Activated T-helper 2 cell treated with anti-CD3 and anti-CD28 coated beads, Interferon-gamma antibody, Interleukin-2, Interleukin-4, amounts not matched to agents 10 μg/mL and 5 μg/mL and 100 μg/mL, durations not matched to agents 14 hours and 24 hours and 36 hours (primary cell): Measurements from ENCODE around the gene C9orf78. TPM values are rescaled to one million over a fixed set of nuclear protein-coding genes. Genes with fewer than 3 reads are reported as not detected.

ENCODE experiments used
- DNase-seq: peaks from one replicate; pipeline ENCODE4 v3.0.0; 2021; ENCODE audit warnings: low spot score
- H3K27ac Mint-ChIP-seq: one replicate; pipeline ENCODE4 v1.8.0; 2021; ENCODE audit warnings: mixed read lengths
- H3K27me3 Mint-ChIP-seq: one replicate; pipeline ENCODE4 v1.8.0; 2021; ENCODE audit warnings: low read depth, mixed read lengths
- H3K36me3 Mint-ChIP-seq: one replicate; pipeline ENCODE4 v1.8.0; 2021; ENCODE audit warnings: low read depth, mixed read lengths
- H3K4me1 Mint-ChIP-seq: one replicate; pipeline ENCODE4 v1.8.0; 2021; ENCODE audit warnings: low read depth, mixed read lengths
- H3K4me3 Mint-ChIP-seq: one replicate; pipeline ENCODE4 v1.8.0; 2021; ENCODE audit warnings: low read depth, mild to moderate bottlenecking, moderate library complexity, mixed read lengths
- H3K9me3 Mint-ChIP-seq: one replicate; pipeline ENCODE4 v1.8.0; 2021; ENCODE audit warnings: mixed read lengths
- intact Hi-C: fragments of 100-400 bp; cut with micrococcal nuclease; formaldehyde crosslinking; loops from one replicate; pipeline ENCODE4 v1.15.1; 2023
- total RNA-seq: library from RNA; stranded (reverse); gene quantifications from 2 replicates; pipeline ENCODE4 v1.2.3, GENCODE V29; 2022

C9orf78 gene
- total RNA-seq, 1 donor from 2014 or later: 59.6 TPM

- H3K27ac Mint-ChIP-seq: no peak overlapping the region
Observed at GRCh38 chr9:129874261-129875101, 39.4 kb upstream of the C9orf78 start.

GRCh38 chr9:129873563-129874190, 38.6 kb upstream of the C9orf78 start:
- Mint-ChIP-seq H3K36me3 (peaks cover 62% of the 10 kb centered on the region), H3K27me3 (no peaks in the 10 kb centered on the region), H3K4me1 (peaks cover 20% of the 10 kb centered on the region), H3K9me3 (no peaks in the 10 kb centered on the region), H3K4me3 (no peak overlapping the region), H3K27ac (peak overlapping the region; percentile 12)
- intact Hi-C loops: no loop called here
- no peak for DNase-seq

More at GRCh38 chr9:129874261-129875101, 39.4 kb upstream of the C9orf78 start:
- Mint-ChIP-seq H3K9me3 (no peaks in the 10 kb centered on the region), H3K36me3 (peaks cover 64% of the 10 kb centered on the region), H3K4me3 (no peak overlapping the region), H3K4me1 (peaks cover 14% of the 10 kb centered on the region), H3K27me3 (no peaks in the 10 kb centered on the region)
- no peak for DNase-seq
- intact Hi-C loops: no loop called here

- H3K4me1 Mint-ChIP-seq: peaks cover 42% of the 10 kb centered on the region
- H3K9me3 Mint-ChIP-seq: no peaks in the 10 kb centered on the region
- intact Hi-C loops: no loop called here
- no peaks in the 10 kb centered on the region for H3K27me3 Mint-ChIP-seq
- DNase-seq: no peak
- peak overlapping the region; percentile 37 for H3K4me3 Mint-ChIP-seq
- H3K27ac Mint-ChIP-seq: peak overlapping the region; percentile 78
- peaks cover 60% of the 10 kb centered on the region for H3K36me3 Mint-ChIP-seq
Observed at GRCh38 chr9:129871046-129871445, 36.0 kb upstream of the C9orf78 start.

GRCh38 chr9:129869585-129870501, 34.8 kb upstream of the C9orf78 start:
- Mint-ChIP-seq H3K9me3 (no peaks in the 10 kb centered on the region), H3K27ac (peak overlapping the region; percentile 81), H3K36me3 (peaks cover 61% of the 10 kb centered on the region), H3K27me3 (no peaks in the 10 kb centered on the region), H3K4me3 (peak overlapping the region; percentile 39), H3K4me1 (peaks cover 52% of the 10 kb centered on the region)
- DNase-seq: no peak
- intact Hi-C loops: no loop called here

- Mint-ChIP-seq H3K9me3 (no peaks in the 10 kb centered on the region), H3K4me3 (peak overlapping the region; percentile 39), H3K27ac (peak overlapping the region; percentile 81), H3K4me1 (peaks cover 55% of the 10 kb centered on the region), H3K36me3 (peaks cover 58% of the 10 kb centered on the region), H3K27me3 (no peaks in the 10 kb centered on the region)
- DNase-seq: peak; percentile 87
- intact Hi-C loops: no loop called here
Observed at GRCh38 chr9:129868872-129869486, 33.9 kb upstream of the C9orf78 start.

GRCh38 chr9:129868023-129868871, 33.2 kb upstream of the C9orf78 start:
- Mint-ChIP-seq H3K36me3 (peaks cover 60% of the 10 kb centered on the region), H3K4me3 (peak overlapping the region; percentile 21), H3K27ac (peak overlapping the region; percentile 89), H3K27me3 (no peaks in the 10 kb centered on the region), H3K4me1 (peaks cover 60% of the 10 kb centered on the region), H3K9me3 (no peaks in the 10 kb centered on the region)
- DNase-seq: no peak
- intact Hi-C loops: no loop called here

- intact Hi-C loops: no loop called here
- no peak for DNase-seq
- Mint-ChIP-seq H3K4me1 (peaks cover 67% of the 10 kb centered on the region), H3K9me3 (no peaks in the 10 kb centered on the region), H3K27ac (peak overlapping the region; percentile 89), H3K36me3 (peaks cover 58% of the 10 kb centered on the region), H3K4me3 (no peak overlapping the region), H3K27me3 (no peaks in the 10 kb centered on the region)
Observed at GRCh38 chr9:129867136-129868022, 32.3 kb upstream of the C9orf78 start.

- H3K9me3 Mint-ChIP-seq: no peaks in the 10 kb centered on the region
- intact Hi-C loops: no loop called here
- peak overlapping the region; percentile 39 for H3K4me3 Mint-ChIP-seq
- H3K27me3 Mint-ChIP-seq: no peaks in the 10 kb centered on the region
- peaks cover 59% of the 10 kb centered on the region for H3K36me3 Mint-ChIP-seq
- H3K27ac Mint-ChIP-seq: peak overlapping the region; percentile 89
- peaks cover 74% of the 10 kb centered on the region for H3K4me1 Mint-ChIP-seq
- no peak for DNase-seq
Observed at GRCh38 chr9:129866394-129867135, 31.5 kb upstream of the C9orf78 start.

GRCh38 chr9:129865668-129866320, 30.7 kb upstream of the C9orf78 start:
- peaks cover 59% of the 10 kb centered on the region for H3K36me3 Mint-ChIP-seq
- peaks cover 79% of the 10 kb centered on the region for H3K4me1 Mint-ChIP-seq
- no peaks in the 10 kb centered on the region for H3K9me3 Mint-ChIP-seq
- peak overlapping the region; percentile 91 for H3K27ac Mint-ChIP-seq
- H3K4me3 Mint-ChIP-seq: no peak overlapping the region
- intact Hi-C loops: no loop called here
- no peaks in the 10 kb centered on the region for H3K27me3 Mint-ChIP-seq
- DNase-seq: no peak

- peaks cover 59% of the 10 kb centered on the region for H3K36me3 Mint-ChIP-seq
- peaks cover 77% of the 10 kb centered on the region for H3K4me1 Mint-ChIP-seq
Observed at GRCh38 chr9:129864991-129865647, 30.0 kb upstream of the C9orf78 start.

More at GRCh38 chr9:129864991-129865647, 30.0 kb upstream of the C9orf78 start:
- no peak for DNase-seq
- Mint-ChIP-seq H3K4me3 (peak overlapping the region; percentile 51), H3K27ac (peak overlapping the region; percentile 91), H3K9me3 (no peaks in the 10 kb centered on the region), H3K27me3 (no peaks in the 10 kb centered on the region)
- intact Hi-C loops: loop anchor here (5.0 kb wide), 1 partner anchor 38 kb away; no protein-coding TSS in a partner anchor
